Measurements from ENCODE around the gene FGF12.
"Not testable (repeated sequence)": the region's sequence is repeated elsewhere in the genome, so short reads cannot be mapped to it uniquely, and the experiment has no call there.

The FGF12 gene

DNA sequence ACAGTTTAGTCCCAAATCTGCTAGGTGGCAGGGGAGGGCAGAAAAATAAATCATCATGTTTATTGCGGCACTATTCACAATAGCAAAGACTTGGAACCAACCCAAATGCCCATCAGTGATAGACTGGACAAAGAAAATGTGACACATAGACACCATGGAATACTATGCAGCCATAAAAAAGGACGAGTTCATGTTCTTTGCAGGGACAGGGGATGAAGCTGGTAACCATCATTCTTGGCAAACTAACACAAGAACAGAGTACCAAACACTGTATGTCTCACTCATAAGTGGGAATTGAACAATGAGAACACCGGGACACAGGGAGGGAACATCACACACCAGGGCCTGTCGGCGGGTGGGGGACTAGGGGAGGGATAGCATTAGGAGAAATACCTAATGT, 150.6 kb downstream of the FGF12 start:
- not testable (repeated sequence) for DNase-seq

DNA sequence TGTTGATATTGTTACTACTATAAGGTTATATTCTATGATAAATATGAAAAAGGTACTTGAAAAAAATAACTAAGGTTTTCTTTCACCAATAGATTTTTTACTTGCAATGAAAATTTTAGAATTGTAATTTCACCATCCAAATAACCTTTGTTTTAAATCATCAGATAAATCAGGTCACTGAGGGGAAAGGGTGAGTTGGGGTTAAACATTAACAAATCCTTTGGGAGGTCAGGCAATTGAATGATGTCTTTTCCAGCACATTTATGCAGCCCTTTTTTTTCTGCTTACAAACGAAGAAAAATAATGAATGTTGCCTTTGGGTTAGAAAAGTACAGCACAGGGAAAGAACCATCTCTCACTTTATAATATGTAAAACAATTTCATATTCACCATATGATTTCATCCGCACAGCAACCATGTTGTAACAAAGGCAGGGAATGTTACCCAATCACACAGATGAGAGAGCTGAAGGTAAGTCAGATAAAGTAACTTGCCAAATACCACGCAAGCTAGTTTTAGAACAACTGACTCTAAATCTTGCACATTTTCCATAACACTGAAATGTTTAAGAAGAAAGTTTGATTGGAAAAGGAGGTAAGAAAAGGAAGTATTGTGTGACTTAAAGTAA, 151.3 kb downstream of the FGF12 start:
- DNase-seq: no peak

DNA sequence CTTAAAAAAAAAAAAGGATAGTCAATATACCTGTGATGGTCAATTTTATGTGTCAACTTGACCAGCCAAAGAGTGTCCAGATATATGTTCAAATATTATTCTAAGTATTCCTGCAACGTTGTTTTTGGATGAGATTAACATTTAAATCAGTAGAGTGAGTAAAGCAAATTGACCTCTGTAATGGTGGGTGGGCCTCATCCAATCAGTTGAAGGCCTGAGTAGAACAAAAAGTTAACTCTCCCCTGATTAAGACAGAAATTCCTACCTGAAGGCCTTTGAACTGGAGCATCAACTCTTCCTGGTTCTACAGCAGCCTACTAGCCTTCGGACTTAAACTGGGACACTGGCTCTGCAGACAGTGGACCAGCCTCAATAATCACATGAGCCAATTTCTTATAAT, 154.1 kb downstream of the FGF12 start:
- no peak for DNase-seq

DNA sequence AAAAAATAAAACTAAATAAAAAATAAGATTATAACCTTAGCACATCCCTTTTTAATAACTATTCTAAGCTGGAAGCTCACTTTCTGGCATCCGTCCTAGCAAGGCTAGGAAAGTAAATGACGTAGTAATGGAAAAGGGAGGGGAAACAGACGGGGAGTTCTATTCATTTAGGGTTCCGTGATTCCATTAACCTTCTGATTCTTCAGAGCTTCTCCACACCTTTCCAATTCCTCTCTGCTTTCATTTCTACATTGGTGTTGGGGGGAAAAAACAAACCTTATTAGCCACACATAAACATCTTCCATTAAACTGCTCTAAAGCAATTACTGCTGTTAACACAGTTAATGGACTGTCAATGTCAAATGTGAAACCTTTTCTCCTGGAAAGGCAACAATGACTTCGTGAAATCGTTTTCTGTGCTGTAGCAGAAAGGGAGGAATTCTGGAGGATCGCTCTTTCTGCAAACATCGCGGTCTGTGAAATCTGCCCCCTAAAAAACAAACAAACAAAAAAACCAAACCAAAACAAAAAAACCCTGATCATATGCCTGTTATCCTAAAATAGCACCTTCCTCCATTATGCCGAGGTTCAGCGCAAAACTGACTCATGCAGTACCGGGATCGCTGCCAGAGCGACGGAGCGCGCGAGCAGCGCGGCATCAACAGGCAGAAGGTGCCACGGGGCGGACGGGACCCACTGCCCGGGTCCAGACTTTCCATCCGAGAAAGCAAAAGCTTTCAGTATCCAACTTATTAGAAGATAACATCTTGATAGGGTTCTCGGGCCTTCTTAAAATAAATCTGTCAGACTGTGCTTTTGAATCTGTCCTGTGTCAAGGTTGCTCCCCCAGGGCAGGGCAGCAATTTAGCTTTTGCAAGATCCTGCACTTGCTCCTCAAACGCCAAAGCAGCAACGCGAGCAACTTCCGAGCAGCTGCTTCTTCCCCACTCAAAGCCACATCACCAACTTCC, 156.2 kb downstream of the FGF12 start:
- peak; percentile 26 for DNase-seq

DNA sequence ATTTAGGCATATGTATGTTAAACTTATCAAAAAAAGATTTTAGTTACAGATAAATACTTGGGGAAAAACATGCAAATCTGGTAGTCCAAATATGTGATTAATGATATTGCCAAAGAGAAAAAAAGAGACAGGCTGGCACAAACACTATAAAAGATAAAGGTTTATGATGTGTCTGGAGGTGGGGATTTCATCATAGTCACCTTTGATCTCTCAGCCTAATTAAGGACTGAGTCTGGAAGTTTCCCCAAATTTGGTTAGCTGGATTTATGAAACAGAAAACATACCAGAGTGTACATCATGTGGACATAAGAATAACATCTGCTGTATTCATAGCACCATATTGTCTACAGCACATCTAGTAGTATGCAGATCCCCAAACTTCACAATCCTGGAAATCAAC, 157.0 kb downstream of the FGF12 start:
- no peak for DNase-seq

DNA sequence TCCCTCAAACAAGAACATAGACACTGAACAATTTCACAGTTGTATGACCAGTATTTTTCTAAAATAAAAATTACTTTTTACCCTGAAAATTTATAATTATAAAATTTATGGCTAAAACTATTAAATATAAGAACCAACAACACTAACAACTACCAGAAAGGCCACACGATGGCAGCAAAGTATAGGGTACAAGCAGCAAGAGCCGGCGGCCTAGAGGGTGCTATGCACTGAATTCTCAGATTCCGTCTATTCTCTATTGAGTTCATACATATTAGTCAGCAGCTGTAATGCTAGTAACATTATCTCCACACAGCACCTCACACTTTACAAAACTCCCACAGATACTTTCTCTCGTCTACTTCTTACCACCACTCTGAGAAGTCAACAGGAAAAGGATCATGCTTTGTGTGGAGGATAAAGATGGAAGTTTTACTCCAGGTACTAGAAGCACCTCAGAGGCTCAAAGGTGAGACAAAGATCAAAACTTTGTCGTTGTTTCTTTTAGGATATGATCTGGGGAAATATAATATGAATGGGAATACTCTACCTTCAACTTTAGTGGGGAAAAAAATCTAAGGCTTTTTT, 160.5 kb downstream of the FGF12 start:
- no peak for DNase-seq

DNA sequence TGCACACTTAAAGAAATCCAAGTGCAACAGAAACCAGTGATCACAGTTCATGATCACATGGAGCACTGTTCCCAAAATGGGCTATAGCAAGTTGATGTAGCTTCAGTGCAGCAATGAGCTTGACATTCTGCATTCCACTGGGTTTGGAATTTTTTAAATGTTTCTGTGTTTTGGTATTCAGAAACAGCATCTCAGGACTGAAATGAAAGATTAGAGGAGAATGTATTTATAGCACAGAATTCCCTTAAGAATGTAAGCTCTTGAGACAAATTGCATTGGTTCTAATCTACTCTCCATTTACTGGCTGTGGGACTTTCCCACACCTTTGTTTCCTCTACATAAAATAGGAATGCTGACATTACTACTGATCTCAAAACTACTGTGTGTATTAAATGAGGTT, 162.7 kb downstream of the FGF12 start:
- DNase-seq: no peak

DNA sequence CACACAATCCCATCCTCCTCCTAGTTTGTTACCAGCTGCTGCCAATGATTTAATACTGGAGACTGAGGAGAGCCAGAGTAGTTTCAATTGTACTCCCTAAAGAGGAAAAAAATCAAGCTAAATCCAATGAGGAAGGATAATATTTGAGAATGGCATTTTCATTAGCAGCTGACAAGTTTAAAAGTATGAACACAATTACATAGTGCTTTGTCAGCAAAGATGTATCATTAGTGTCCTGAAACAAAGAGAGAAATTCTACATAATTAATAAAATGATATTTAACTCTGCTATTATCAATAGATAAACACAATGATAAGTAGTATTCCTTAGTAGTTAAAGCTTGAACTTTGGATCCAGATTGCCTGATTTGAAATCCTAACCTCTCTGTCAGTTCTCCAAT, 163.9 kb downstream of the FGF12 start:
- no peak for DNase-seq

DNA sequence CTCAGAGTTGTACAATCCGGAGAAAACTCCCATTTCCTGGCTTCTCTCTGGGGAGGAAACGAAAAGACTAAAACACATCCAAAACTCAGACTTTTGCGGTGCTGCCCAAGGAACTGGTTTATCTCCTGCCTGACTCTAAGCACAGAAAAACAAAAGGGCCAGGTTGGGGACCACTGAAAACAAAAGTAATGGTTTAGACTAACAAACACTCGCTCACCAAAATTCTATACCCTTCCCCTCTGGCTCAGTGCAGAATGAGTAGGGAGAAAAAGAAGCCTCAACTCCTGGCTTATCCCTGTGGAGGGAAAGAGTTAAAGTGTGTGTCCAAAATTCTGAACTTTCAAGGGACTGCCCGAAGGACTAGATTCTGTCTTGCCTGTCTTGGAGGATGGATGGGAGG, 173.6 kb downstream of the FGF12 start:
- DNase-seq: no peak

DNA sequence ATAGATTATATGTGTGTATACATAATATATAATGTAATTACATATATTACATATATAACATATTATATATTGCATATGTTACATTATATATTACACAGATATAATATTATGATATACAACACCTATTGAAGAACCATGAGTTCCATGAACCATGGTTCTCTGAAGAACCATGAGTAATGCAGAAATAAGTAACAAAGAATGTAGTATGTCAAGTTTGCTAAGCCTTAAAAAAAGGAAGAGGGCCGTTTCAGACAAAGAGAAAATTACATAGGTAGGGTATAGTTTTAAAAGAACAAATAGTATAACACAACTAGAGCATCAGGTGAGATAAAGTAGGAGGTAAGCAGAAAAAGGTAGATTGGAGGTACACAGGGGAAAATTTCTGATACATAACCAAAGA, 177.0 kb downstream of the FGF12 start:
- DNase-seq: no peak

DNA sequence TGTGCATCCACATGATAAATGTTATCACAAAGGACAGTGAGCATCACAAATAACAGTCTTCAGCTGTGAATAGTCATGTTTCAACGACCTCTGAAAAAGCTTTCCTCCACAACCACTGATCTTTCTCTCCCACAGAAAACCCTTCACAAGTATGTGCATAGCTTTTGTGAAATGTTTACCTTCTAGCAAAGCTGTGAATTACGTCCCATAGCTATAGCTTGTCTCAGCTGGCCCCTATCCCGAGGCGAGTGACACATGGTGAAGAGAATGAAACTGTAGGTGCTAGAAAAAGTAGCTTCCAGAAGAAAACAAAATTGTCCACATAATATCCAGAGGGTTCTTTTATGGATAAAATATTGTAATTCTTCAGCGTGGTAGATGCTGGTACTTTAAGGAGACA, 182.0 kb downstream of the FGF12 start:
- DNase-seq: no peak

DNA sequence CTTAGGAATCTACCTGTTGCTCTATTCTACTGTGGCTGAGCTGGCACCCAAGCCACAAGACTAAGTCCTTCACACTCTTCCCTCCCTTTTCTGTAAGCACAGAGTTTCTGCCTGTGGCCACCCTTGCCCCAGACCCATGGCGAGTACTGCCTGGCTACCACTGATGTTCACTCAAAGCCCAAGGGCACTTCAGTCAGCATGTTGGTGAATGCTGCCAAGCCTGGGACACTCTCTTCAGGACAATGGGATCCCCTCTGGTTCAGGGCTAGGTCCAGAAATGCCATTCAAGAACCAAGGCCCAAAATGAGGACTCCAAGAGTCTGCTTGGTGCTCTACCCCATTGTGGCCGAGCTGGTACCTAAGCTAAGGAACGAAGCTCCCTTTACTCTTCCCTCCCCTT, 184.2 kb downstream of the FGF12 start:
- no peak for DNase-seq

DNA sequence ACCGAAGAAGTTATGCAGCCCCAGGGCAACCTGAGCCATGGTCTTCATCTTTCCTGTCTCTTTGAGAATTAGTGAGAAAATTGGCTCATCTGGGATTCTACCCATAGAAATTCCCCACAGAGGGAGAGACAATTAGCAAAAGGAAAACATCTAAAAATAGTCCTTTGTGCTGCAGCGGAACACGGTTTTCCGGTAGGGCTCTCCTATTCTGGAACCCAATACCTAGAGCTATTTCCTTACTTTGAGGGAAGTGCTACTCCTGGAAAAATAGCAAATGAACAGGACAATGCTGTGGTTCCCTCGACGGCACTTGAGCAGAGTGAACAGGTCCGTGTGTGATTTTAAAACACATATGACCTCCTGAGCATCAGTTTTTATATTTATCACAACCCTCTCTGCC, 210.5 kb downstream of the FGF12 start:
- DNase-seq: no peak

DNA sequence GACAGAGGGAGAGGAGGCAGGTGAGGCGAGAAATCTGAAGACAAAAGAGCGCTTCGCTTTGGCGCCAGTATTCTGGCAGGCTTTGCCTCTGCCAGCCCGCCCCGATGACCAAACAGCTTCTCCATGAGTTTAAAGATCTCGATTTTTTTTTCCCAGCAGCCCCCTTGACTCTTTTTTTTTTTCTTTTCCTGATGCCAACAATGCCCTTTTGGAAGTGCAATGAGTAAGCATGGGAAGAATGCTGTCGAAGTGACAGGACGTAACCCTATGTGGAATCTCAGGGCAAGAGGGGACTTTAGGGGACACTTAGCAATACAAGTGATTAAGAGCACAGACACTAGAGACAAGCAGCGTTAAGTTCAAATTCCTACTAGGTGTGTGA, 211.7 kb downstream of the FGF12 start:
- DNase-seq: no peak

DNA sequence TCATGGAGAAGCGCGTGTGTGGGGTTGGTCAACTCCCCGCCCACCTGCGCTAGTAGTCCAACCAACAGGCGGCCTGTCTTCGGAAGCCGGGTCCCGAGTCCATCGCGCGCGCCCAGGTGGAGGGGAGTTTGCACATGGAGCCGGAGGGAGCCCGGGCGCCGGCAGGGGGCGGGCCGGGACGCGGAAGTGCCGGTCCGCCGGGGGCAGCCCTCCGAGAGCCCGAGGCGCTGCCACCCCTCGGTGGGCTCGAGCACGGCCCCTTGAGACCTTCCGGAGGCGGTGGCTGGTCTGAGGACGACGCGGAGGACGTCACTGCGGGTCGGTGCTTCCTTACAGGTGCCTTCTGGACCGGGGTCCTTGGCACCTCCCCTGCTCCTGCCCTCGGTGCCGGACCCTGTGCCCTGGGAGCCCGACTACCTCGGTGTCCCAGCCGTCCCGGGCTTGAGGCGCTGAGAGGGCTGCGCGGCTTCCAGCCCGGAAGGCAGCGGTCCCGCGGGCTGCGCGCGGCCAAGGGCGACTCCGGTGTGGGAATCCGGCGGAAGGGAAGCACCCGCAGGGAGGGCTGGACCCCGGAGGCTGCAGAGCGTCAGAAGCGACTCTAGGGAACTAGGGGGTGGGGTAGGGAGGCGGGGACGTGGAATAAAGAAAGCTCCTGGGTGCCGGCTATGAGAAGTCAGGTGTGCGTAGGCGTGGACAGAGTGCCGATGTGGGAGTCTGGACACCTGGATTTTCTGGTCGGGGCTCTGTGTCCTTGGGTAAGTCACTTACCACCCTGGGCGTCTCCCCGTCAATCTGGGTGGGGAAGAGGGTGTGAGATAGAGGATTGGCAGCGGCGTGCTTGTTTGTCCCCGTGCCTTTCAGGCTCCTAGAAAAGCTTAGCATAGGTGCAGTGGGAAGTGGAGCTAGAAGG, 212.3 kb downstream of the FGF12 start:
- DNase-seq: no peak

DNA sequence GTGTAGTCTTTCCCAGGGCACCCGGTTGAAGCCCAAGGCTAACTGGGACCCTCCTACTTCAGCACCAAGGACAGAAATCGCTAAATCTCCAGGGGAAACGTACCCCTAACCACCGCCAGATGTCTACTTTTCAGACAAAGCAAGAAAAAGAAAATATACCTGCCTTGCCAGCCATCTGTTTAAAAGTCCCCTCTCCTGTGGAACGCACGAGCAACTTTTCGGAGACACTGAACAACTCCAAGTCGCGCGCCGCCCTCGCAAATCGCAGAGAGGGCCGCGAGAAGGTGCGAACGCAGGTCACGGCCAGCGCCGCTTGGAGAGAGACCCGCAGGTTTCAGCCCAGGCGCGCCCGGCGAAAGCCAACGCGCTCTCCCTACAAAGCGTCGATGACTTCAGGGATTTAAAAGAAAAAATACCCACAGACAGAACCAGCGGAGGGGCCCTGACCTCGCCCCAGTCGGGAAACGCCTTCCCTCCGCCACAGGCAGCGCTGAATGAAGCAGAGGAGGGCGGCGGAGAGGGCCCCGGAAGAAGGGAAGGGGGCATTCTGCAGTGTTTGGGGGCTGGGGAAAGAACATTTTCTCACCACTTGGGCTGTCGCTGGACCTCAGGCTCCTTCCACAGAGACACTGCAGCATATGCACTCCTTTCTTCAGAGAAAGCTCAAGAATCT, 213.1 kb downstream of the FGF12 start:
- no peak for DNase-seq

DNA sequence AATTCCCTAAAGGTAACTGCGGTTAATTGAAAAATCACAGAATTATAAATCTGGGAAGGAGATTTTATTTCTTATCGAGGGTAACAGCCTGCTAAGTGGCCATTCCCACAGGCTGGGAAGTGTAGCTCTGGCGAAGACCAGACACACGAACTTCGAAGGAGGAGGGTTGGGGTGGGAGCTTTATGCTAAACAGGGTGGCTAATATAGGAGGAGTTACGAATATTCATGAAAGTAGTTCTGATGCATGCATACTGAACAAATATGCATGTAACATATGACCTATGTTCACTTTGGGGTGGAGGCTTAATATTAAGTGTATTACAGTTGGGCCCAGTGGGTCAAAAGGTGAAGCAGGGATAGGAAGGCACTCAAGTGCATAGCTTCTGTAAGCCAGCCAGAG, 221.6 kb downstream of the FGF12 start:
- no peak for DNase-seq

DNA sequence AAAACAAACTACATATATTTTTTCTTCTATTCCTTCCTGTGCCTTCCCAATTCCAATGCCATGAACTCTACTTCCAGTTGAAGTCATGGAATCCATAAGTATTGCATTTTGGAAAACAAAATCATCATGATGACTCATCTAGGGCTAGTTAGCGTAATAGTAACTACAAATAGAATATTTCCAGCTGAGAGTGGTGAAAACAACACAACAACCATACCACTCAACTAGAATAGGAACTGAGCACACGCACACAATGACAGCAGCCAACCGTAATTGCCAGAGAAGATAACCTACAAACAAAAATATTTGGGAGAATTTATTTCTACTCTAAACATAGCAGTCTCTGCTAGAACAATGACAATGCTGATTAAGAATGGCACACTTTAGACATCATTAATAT, 225.9 kb downstream of the FGF12 start:
- DNase-seq: no peak

DNA sequence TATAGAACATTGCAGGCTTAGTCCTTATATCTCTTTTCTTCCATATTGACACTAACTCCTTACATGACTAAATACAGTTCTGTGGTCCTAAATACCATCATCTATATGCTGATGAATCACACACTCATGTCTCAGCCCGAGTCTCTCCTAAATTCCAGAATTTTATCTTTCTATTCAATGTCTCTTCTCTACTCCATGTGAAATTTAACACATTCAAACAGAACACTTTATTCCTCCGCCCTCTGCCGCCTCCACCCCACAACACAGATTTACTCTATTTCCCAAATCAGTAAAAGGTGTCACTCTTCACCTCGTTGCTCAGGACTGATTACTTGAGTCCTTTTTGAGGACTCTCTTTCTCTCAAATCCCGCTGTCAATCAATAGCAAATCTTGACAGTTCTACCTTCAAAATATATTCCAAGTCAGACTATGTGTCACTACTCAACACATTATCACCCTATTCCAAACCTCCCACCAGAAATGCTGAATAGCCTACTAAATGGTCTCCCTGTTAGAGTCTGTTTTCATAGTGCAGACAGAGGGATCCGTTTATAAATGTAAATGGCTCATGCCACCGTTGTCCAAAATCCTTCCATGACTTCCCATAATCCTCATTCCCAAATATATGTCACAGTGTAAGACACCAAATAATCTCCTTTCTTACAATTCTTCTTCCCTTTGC, 230.3 kb downstream of the FGF12 start:
- DNase-seq: no peak

DNA sequence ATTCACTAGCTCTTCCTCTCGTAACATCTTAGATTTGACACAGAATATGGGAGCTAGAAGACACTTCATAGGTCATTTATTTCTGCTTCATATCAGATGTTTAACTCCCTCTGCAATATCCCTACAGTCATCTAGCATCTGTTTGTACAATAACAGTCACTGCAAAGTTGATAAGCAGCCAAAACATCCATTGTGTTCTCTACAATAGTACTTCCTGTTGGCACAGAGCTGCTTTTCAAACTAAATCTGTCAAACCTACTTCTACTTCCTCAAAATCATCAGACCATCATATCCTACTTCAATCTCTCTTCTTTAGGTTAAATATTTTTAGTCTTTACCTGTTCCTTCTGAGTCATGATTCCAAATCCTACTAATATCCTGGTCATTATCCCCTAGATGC, 233.2 kb downstream of the FGF12 start:
- no peak for DNase-seq

DNA sequence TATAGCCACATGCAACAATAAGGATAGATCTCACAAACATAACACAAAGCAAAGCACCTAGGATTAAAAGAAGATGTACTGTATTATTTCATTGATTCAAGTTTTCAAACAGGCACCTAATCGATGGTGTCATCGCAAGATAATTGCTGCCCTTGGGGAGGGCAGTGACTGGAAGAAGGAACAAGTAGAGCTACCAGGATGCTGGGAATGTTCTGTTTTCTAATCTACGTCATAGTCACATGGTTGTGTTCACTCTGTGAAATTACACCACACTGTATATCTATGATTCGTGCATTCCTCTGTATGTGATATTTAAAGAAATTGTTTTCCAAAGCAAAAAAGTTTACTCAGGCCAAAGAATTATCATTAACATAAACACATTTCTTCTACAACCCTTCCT, 236.6 kb downstream of the FGF12 start:
- no peak for DNase-seq

DNA sequence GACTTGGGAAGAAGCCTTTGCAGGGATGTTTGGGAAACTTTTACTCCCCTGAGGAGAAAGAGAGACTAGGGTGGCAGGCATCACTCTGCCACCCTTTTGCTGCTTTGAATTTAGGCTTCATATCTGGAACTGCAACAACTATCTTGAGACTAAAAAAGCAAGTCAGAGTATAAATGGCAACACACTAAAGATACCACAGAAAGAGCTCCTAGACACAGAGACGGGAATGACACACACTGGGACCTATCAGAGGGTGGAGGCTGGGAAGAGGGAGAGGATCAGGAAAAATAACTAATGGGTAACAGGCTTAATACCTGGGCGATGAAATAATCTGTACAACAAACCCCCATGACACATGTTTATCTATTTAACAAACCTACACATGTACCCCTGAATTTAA, 237.8 kb downstream of the FGF12 start:
- no peak for DNase-seq

Measured in GOT3 (cell line).